Measurements from ENCODE around the gene PNPO. TPM values are rescaled to one million over a fixed set of nuclear protein-coding genes. Genes with fewer than 3 reads are reported as not detected.
A peak's percentile ranks its signal among the peaks of the same experiment; 100 is the strongest.

The PNPO gene
- total RNA-seq, 1 experiment from 2014 or later, result 110 TPM

DNA sequence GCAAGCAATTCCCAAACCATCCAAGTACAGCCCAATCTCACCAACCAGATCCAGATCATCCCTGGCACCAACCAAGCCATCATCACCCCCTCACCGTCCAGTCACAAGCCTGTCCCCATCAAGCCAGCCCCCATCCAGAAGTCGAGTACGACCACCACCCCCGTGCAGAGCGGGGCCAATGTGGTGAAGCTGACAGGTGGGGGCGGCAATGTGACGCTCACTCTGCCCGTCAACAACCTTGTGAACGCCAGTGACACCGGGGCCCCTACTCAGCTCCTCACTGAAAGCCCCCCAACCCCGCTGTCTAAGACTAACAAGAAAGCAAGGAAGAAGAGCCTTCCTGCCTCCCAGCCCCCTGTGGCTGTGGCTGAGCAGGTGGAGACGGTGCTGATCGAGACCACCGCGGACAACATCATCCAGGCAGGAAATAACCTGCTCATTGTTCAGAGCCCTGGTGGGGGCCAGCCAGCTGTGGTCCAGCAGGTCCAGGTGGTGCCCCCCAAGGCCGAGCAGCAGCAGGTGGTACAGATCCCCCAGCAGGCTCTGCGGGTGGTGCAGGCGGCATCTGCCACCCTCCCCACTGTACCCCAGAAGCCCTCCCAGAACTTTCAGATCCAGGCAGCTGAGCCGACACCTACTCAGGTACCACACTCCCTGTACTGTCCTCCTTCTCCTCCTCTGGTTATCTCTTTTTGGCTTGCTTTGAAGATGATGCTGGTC lies 24.7 kb upstream of the PNPO start:
- no peaks in the 10 kb centered on the region for H3K4me1 Mint-ChIP-seq (ENCODE audit: low read depth, unreplicated experiment)
- no peak for DNase-seq
- H3K9me3 Mint-ChIP-seq (ENCODE audit: unreplicated experiment), result no peaks in the 10 kb centered on the region
- Histone ChIP-seq H3K9me3 (no peaks in the 10 kb centered on the region), H3K36me3 (ENCODE audit: control insufficient read depth, insufficient read depth, low read length) (no peaks in the 10 kb centered on the region), H3K27me3 (replicated peaks; ENCODE audit: control insufficient read depth, insufficient read depth, low read length) (no peaks in the 10 kb centered on the region), H3K4me3 (ENCODE audit: low read depth, low read length) (no peak overlapping the region), H3K4me1 (no peaks in the 10 kb centered on the region)
- H3K27ac Mint-ChIP-seq (ENCODE audit: unreplicated experiment), result no peak overlapping the region
- TF ChIP-seq CTCF (IDR thresholded peaks at IDR 0.05; ENCODE audit: insufficient read depth in 1 of 2, low read depth in 1 of 2, low read length in 1 of 2, severe bottlenecking in 1 of 2, unreplicated experiment in 1 of 2), result no peak
- H3K4me3 Mint-ChIP-seq (ENCODE audit: unreplicated experiment), result no peak overlapping the region
- intact Hi-C loops (cut with micrococcal nuclease; ENCODE audit: unreplicated experiment), result no loop called here
- H3K27me3 Mint-ChIP-seq (ENCODE audit: insufficient read depth, unreplicated experiment), result no peaks in the 10 kb centered on the region
- ChIA-PET POLR2A (interaction anchor here (0.6 kb wide), 1 partner anchor 14 kb away, joined by 4 read pairs; no protein-coding TSS in a partner anchor), CTCF (interaction anchor here (0.6 kb wide), 1 partner anchor 54 kb away, joined by 3 read pairs; the partner anchor contains the start of gene CDK5RAP3)
- BruUV-seq (replicated peaks), result TSS peak; percentile 62
- H3K36me3 Mint-ChIP-seq (ENCODE audit: insufficient read depth, unreplicated experiment), result peaks cover 25% of the 10 kb centered on the region

GRCh38 chr17:47917581-47917980 lies 23.8 kb upstream of the PNPO start:
- POLR2A ChIA-PET, result interaction anchor here (0.6 kb wide), 1 partner anchor 15 kb away, joined by 4 read pairs; no protein-coding TSS in a partner anchor
- no peak overlapping the region for H3K4me3 Mint-ChIP-seq (ENCODE audit: unreplicated experiment)

DNA sequence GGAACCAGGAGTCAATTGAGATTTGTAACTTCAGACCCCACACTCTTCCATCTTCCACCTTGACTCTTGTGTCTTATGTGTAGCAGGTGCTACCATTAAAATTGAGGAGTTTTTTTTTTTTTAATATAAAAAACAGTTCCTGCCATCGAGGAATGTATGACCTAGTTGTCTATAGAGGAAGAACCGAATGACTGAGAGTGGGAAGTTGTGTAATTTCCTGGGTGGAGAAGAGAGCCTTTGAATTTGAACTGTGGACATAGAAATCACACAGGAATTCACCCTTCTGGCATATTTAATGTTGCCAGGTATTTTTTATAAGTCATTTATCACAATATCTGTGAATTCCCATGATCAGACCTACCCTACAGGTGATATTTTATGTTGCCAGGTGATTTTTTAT lies 23.4 kb upstream of the PNPO start:
- no peak for TF ChIP-seq CTCF (IDR thresholded peaks at IDR 0.05; ENCODE audit: insufficient read depth in 1 of 2, low read depth in 1 of 2, low read length in 1 of 2, severe bottlenecking in 1 of 2, unreplicated experiment in 1 of 2)
- Mint-ChIP-seq H3K36me3 (ENCODE audit: insufficient read depth, unreplicated experiment) (peaks cover 27% of the 10 kb centered on the region), H3K4me1 (ENCODE audit: low read depth, unreplicated experiment) (no peaks in the 10 kb centered on the region), H3K9me3 (ENCODE audit: unreplicated experiment) (no peaks in the 10 kb centered on the region), H3K27ac (ENCODE audit: unreplicated experiment) (no peak overlapping the region), H3K4me3 (ENCODE audit: unreplicated experiment) (no peak overlapping the region), H3K27me3 (ENCODE audit: insufficient read depth, unreplicated experiment) (no peaks in the 10 kb centered on the region)
- H3K9me3 ChIP-seq, result no peaks in the 10 kb centered on the region
- CTCF ChIA-PET, result no interaction called here
- intact Hi-C loops (cut with micrococcal nuclease; ENCODE audit: unreplicated experiment), result no loop called here
- H3K36me3 ChIP-seq (ENCODE audit: control insufficient read depth, insufficient read depth, low read length), result no peaks in the 10 kb centered on the region
- H3K4me1 ChIP-seq, result no peaks in the 10 kb centered on the region
- H3K27me3 ChIP-seq (replicated peaks; ENCODE audit: control insufficient read depth, insufficient read depth, low read length), result no peaks in the 10 kb centered on the region
- no peak overlapping the region for H3K4me3 ChIP-seq (ENCODE audit: low read depth, low read length)
- no TSS peak for BruUV-seq (replicated peaks)
- POLR2A ChIA-PET, result no interaction called here
- DNase-seq, result no peak

More at GRCh38 chr17:47917581-47917980, 23.8 kb upstream of the PNPO start:
- H3K36me3 ChIP-seq (ENCODE audit: control insufficient read depth, insufficient read depth, low read length), result no peaks in the 10 kb centered on the region
- no peaks in the 10 kb centered on the region for H3K9me3 ChIP-seq
- intact Hi-C loops (cut with micrococcal nuclease; ENCODE audit: unreplicated experiment), result no loop called here
- no peak for DNase-seq
- H3K4me1 Mint-ChIP-seq (ENCODE audit: low read depth, unreplicated experiment), result no peaks in the 10 kb centered on the region
- H3K36me3 Mint-ChIP-seq (ENCODE audit: insufficient read depth, unreplicated experiment), result peaks cover 25% of the 10 kb centered on the region
- no peak overlapping the region for H3K27ac Mint-ChIP-seq (ENCODE audit: unreplicated experiment)
- BruUV-seq (replicated peaks), result TSS peak; percentile 22
- H3K9me3 Mint-ChIP-seq (ENCODE audit: unreplicated experiment), result no peaks in the 10 kb centered on the region
- no peaks in the 10 kb centered on the region for H3K27me3 ChIP-seq (replicated peaks; ENCODE audit: control insufficient read depth, insufficient read depth, low read length)
- CTCF ChIA-PET, result interaction anchor here (0.6 kb wide), 1 partner anchor 53 kb away, joined by 3 read pairs; the partner anchor contains the start of gene CDK5RAP3
- H3K4me1 ChIP-seq, result no peaks in the 10 kb centered on the region
- TF ChIP-seq CTCF (IDR thresholded peaks at IDR 0.05; ENCODE audit: insufficient read depth in 1 of 2, low read depth in 1 of 2, low read length in 1 of 2, severe bottlenecking in 1 of 2, unreplicated experiment in 1 of 2), result no peak
- H3K27me3 Mint-ChIP-seq (ENCODE audit: insufficient read depth, unreplicated experiment), result no peaks in the 10 kb centered on the region
- H3K4me3 ChIP-seq (ENCODE audit: low read depth, low read length), result no peak overlapping the region

Measured in Caco-2 (cell line).